ENCODE data around the gene B9D1.

GRCh38 chr17:19333132-19333440, 29.4 kb downstream of the B9D1 start:
- TF ChIP-seq, protein P1, sequence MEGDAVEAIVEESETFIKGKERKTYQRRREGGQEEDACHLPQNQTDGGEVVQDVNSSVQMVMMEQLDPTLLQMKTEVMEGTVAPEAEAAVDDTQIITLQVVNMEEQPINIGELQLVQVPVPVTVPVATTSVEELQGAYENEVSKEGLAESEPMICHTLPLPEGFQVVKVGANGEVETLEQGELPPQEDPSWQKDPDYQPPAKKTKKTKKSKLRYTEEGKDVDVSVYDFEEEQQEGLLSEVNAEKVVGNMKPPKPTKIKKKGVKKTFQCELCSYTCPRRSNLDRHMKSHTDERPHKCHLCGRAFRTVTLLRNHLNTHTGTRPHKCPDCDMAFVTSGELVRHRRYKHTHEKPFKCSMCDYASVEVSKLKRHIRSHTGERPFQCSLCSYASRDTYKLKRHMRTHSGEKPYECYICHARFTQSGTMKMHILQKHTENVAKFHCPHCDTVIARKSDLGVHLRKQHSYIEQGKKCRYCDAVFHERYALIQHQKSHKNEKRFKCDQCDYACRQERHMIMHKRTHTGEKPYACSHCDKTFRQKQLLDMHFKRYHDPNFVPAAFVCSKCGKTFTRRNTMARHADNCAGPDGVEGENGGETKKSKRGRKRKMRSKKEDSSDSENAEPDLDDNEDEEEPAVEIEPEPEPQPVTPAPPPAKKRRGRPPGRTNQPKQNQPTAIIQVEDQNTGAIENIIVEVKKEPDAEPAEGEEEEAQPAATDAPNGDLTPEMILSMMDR (conservative IDR thresholded peaks at IDR 0.05; ENCODE audit: low read length): no peak
- no peak for TF ChIP-seq EZH2phosphoT487 (IDR thresholded peaks at IDR 0.05; ENCODE audit: borderline replicate concordance, low read depth, low read length)

Data from OCI-LY7 (cell line).